Eye (tissue), 1 donor: Measurements from ENCODE around the gene LIPE.
A peak's percentile ranks its signal among the peaks of the same experiment; 100 is the strongest.

Source experiments
- DNase-seq: peaks from one replicate; pipeline ENCODE4 v3.0.0-alpha.2; 2015

LIPE gene

DNA sequence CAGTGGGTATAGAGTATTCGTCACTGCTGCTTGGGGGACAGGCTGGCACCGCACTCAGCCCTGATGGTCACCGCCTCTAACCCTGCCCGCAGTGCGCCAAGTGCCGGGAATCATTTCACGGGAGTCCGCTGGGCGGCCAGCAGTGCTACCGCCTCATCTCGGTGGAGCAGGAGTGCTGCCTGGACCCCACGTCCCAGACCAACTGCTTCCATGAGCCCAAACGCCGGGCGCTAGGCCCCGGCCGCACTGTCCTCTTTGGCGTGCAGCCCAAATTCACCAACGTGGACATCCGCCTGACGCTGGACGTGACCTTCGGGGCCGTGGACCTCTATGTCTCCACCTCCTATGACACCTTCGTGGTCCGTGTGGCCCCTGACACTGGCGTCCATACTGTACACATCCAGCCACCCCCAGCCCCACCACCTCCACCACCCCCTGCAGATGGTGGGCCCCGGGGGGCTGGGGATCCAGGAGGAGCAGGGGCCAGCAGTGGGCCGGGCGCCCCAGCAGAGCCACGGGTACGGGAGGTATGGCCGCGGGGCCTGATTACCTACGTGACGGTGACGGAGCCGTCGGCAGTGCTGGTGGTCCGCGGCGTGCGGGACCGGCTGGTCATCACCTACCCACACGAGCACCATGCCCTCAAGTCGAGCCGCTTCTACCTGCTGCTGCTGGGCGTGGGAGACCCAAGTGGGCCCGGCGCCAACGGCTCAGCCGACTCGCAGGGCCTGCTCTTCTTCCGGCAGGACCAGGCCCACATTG, 51.6 kb downstream of the LIPE start:
- DNase-seq = no peak

DNA sequence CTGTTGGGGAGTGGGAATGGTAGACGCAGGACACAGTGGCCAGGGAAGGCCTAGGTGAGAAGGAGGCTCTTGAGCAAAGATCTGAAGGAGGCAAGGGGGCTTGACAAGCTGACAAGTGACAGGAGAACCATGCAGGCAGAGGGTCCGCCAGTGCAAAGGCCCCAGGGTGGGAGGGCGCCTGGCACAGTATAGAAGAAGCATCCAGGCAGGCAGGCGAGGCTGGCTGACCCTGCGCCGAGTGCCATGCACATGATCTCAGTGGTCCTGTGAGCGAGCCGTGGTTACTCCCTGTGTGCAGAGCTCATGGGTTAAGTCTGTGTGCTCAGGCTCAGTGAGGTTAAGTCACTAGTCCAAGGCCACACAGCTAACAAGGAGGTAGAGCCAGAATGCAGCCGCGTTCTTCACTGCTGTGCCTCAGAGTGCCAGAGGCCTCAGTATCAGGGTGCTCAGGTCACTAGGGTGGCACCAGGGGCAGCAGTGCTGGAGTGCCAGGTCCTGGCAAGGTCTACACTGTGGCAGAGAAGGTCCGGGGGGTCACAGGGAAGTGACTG, 52.3 kb downstream of the LIPE start:
- no peak for DNase-seq

DNA sequence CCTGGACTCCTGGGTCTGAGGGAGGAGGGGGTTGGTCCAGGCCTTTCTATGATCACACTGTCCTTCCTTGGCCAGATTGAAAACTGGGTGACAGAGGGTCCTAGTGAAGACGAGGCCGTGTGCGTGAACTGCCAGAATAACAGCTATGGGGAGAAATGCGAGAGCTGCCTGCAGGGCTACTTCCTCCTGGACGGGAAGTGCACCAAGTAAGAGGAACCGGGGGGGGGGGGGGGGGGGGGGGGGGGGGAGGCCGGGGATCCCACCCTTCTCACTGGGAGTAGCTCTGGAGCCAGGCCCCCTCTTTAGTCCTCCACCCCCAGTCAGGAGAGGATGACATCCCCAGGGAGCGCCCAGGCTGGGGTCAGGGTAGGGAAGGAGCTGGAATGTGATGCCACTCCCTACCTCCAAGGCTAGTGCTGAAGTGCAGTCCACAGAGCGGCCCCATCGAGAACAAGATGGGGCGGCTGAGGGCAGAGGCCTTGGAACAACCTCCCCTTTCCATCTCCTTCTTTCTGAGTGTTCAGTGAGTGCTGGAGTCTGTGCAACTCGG, 56.5 kb downstream of the LIPE start:
- DNase-seq = no peak

DNA sequence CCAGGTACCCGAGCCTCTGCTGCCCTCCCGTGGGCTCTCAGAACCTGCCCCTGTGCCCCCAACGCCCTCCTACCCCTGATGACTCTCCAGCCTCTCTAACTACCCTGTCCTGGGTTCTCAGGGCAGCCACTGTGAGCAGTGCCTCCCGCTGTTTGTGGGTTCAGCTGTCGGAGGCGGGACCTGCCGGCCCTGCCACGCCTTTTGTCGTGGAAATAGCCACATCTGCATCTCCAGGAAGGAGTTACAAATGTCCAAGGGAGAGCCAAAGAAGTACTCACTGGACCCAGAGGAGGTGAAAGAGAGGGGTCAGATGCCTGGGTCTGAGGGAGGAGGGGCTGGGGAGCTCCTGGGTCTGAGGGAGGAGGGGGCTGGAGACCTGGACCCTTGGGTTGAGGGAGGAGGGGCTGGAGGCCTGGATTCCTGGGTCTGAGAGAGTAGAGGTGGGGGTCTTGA, 57.1 kb downstream of the LIPE start:
- DNase-seq = no peak

DNA sequence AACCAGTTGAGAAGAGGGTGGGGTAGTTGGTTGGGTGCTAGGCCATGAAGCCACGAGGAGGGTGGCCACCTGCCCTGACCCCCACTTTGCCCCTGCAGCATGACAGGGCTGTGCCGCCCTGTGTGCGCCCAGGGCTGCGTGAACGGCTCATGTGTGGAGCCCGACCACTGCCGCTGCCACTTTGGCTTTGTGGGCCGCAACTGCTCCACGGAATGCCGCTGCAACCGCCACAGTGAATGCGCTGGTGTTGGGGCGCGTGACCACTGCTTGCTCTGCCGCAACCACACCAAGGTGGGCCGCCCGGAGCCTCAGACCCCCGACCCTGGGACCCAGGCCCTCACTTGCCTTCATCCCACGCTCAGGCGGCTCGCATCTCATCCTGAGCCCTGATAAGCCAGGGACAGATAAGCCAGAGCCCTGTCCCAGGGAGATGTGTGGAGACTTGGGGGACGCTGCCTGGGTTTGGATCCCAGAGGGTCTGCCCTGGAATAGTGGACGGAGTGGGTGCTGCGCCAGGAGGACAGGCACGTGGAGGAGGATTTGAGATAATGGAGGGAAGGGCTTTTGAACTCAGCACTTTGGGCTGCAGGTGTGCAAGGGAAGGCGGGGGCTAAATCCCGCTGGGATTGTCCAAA, 57.6 kb downstream of the LIPE start:
- no peak for DNase-seq

DNA sequence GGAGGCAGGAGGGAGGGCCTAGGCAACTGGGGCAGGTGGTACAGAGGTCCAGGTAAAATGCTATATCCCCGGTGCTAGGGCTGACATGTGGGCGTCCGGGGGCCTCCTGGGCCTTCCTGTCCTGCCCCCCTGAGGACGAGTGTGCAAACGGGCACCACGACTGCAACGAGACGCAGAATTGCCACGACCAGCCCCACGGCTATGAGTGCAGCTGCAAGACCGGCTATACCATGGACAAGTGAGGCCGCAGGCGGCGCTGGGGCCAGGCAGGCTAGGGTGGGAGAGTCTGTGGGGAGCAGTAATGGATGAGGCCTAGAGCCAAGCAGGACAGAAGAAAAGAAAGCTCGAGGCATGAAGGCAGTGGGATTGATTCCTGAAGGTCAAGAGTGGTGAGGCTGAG, 58.4 kb downstream of the LIPE start:
- no peak for DNase-seq

DNA sequence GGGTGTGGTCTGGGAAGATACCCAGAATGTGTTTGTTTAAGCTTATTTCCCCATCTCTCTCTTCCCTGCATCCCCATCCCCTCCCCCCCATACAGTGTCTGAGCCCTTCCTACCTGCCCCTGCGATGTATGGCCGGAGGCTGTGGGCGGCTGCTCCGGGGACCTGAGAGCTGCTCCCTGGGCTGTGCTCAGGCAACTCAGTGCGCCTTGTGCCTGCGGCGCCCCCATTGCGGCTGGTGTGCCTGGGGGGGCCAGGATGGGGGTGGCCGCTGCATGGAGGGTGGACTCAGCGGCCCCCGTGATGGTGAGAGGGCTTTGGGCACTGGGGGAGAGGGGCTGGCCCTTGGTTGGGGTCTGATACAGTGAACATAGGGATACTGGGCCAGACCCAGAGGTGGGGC, 58.8 kb downstream of the LIPE start:
- no peak for DNase-seq

DNA sequence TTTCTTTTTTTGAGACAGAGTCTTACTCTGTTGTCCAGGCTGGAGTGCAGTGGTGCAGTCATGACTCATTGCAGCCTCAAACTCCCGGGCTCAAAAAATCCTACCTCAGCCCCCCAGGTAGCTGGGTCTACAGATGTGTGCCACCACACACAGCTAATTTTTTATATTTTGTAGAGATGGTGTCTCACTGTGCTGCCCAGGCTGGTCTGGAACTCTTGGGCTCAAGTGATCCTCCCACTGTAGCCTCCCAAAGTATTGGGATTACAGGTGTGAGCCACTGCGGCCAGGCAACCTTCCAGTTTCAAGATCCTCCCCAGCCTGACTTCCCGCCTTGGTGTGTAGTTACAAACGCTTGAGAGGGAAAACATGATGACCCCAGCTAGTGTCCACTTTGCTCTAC, 59.3 kb downstream of the LIPE start:
- DNase-seq = no peak

DNA sequence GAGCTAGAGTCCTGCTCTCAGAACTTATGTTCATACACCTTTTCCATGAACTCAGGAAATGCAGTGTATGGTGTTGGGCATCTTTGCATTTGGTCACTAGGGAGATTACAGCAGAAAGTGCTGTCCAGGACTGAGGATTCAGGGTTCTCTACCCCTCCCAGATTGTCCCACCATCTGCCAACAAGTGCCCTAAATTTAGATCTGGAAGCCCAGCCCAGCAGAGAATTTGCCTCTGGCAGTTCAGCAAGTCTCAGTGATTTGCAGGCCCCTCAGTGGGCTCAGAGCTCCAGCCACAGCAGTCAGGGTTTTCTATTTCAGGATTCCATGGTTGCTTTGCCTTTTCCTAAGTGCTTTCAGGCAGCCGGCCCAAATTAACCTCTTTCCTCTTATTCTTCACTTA, 60.5 kb downstream of the LIPE start:
- no peak for DNase-seq

DNA sequence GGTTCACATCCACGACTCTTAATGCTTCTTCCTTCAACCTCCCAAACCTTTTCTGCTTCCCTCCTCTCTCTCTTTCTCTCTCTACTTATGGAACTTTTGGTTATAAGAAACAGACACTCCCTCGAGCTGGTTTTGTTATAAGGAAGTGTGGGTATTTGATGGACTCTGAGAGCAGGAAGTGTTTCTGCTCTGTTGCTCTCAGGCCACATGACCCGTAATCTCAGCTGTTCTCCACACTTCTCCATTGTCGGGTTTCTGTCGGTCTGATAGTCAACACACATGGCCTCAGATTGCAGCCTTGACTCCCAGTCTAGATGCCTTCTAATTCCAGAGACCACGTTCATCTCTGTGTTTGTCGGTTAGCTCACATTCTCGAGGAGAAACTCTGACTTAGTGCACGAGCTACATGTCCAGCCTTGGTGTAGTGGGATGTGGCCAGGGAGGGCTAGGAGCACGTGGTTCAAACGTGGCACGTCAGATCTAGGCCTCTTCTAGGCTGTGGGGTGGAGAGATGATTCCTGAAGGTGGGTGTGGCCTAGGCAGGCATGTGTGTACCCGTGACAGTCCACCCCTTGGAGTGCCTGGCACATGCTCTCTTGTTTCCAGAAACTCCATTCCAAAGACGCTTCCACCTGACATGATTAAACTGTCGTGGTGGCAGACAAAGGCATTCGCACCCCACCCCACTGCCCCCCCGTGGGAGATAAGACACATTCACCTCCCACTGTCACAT, 63.4 kb downstream of the LIPE start:
- no peak for DNase-seq

DNA sequence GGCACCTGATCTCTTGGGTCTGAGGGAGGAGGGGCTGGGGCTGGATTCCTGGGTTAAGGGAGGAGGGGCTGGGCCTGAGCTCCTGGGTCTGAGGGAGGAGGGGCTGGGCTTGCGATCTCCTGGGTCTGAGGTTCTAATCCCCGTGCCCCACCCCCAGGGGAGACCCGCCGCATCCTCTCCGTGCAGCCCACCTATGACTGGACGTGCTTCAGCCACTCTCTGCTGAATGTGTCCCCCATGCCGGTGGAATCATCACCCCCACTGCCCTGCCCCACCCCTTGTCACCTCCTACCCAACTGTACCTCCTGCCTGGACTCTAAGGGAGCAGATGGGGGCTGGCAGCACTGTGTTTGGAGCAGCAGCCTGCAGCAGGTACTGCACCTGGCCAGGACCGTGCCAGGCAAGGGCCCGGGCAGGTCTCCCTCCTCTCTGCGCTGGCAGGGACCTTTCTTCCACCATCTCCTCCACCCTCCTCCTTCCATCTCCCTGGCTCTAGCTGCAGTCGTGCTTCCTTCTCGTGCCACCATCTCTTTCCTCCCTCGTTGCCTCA, 64.2 kb downstream of the LIPE start:
- no peak for DNase-seq

DNA sequence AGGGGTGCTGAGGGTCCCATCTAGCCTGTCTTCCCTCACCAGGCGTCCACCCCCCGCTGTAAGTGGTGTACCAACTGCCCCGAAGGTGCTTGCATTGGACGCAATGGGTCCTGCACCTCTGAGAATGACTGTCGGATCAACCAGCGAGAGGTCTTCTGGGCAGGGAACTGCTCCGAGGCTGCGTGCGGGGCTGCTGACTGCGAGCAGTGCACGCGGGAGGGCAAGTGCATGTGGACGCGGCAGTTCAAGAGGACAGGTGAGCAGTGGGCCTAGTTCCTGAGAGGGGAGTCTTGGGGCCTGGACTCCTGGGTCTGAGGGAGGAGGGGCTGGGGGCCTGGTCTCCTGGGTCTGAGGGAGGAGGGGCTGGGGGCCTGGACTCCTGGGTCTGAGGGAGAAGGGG, 64.8 kb downstream of the LIPE start:
- DNase-seq = no peak

DNA sequence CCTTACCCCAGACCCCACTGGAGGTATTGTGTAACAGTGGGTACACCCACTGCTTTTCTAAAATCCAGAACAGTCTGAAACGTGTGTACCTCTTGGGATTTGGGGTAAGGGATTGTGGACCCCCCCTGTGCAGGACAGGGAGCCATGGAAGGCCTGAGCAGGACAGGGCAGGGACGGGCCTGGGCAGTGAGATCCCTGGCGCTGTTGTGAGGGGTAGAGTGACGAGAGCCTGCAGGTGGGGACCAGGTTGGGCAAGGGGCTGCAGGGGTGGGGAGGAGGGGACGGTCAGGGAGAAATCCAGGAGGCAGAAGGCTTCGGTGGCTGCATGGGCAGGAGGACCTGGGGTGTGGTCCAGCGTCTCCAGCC, 65.7 kb downstream of the LIPE start:
- DNase-seq = no peak

DNA sequence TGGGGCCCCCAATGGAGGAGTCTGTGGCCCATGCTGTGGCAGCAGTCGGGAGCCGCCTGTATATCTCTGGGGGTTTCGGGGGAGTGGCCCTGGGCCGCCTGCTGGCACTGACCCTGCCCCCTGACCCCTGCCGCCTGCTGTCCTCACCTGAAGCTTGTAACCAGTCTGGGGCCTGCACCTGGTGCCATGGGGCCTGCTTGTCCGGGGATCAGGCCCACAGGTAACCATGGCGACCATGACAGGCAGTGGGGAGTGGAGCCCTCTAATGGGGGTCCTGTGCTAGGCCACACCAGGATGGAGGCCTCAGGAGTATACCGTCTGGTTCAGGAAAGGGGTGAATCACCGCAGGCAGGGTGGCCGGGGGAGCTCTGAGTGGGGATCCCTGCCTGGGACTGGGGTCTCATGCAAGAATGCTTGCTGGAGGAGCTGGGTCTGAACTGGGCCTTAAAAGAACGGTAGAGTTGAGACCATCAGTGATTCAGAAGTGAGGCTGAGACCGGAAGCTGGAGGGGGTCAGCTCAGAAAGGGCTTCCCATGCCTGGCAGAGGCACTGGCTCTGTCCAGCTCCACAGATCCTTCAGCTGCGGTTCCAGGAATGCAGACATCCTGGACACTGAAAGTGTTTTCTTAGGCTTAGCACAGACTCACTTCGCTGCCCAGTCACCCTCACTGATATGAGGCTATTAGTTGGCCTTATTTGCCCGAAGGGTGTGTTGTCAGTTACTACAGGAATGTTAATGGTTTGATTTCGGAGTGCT, 66.2 kb downstream of the LIPE start:
- DNase-seq = no peak

DNA sequence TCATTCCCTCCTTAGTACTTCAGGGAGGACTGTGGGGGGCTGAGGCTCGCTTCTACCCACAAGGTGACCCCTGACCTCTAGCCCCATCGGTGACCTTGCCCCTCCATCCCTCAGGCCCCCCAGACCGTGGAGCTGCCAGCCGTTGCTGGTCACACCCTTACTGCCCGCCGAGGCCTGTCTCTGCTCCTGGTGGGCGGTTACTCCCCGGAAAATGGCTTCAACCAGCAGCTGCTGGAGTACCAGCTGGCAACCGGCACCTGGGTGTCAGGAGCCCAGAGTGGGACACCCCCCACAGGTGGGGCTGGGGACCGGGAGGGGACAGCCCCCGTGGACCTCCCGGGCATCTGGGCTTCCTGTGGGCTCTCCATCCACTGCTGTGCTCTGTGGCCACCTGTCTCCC, 69.9 kb downstream of the LIPE start:
- DNase-seq = no peak

DNA sequence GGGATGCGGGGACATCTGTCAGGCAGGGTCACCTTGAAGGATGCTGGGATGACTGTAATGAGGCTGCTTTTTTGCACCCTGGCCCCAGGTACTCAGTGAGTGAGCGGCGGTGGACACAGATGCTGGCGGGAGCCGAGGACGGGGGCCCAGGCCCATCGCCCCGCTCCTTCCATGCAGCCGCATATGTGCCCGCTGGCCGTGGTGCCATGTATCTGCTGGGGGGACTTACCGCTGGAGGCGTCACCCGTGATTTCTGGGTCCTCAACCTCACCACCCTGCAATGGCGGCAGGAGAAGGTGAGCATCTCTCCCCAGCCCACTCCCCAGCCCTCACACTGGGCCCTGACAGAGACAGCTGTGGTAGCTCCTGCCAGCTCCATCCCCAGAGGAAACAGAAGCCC, 70.5 kb downstream of the LIPE start:
- DNase-seq = no peak

DNA sequence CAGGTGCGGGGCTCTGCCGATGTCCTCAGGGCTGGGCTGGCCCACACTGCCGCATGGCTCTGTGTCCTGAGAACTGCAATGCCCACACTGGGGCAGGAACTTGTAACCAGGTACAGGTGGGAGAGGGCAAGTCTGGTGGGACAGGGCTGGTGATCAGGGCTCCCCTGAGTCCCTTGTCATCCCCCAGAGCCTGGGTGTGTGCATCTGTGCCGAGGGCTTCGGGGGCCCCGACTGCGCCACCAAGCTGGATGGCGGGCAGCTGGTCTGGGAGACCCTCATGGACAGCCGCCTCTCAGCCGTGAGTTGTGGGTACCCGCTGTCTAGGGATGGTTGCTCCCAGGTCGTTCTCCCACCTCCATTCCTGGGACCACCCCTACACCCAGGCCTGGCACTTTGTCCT, 71.3 kb downstream of the LIPE start:
- DNase-seq = no peak

DNA sequence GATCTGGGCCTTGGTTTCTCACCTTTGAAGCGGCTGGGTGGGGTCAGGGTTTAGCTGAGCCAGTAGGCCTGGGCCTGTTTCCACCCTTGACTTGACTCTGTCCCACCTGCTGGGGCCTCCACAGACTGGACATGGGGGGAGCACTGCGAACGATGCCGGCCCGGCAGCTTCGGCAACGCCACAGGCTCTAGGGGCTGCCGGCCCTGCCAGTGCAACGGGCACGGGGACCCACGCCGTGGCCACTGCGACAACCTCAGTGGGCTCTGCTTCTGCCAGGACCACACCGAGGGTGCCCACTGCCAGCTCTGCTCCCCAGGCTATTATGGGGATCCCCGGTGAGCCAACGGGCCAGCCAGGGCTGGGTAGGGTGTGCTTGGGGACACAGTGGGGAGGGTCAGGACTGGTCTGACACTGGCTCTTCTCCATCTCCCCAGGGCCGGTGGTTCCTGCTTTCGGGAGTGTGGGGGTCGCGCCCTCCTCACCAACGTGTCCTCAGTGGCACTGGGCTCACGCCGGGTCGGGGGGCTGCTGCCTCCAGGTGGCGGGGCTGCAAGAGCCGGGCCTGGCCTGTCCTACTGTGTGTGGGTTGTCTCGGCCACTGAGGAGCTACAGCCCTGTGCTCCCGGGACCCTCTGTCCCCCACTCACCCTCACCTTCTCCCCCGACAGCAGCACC, 73.7 kb downstream of the LIPE start:
- no peak for DNase-seq

DNA sequence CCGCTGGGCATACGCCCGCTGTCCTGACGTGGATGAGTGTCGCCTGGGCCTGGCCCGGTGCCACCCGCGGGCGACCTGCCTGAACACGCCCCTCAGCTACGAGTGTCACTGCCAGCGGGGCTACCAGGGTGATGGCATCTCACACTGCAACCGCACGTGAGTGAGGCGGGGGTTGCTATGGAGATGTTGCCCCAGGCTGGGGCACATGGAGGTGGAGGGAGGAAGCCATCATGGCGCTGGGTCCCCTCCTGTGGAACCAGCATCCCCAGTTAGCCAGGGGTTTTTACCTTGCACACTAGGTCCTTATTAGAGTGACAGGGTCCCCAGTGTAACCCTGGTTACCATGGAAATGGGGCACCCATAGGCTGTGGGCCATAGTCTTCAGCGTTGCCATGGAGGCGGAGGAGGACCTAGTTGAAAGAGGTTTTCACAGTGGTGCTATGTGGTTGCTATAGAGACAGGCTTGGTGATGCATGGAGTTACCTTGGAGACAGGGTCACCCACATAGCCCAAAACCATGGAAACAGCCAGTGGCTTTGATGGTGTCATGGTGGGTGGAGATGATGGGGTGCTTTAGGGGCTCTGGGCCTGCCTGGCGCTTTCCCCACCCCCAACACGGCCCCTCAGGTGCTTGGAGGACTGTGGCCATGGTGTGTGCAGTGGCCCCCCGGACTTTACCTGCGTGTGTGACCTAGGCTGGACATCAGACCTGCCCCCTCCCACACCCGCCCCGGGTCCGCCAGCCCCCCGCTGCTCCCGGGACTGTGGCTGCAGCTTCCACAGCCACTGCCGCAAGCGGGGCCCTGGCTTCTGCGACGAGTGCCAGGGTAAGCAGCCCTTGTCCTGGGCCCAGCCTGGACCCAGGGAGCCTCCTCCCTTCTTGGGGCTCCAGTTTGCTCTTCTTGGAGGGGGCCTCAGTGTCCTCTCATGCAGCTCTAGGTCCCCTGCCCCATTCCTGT, 74.6 kb downstream of the LIPE start:
- peak; percentile 91 for DNase-seq
